ENCODE data around the gene TCF15.
A peak's percentile ranks its signal among the peaks of the same experiment; 100 is the strongest.

GRCh38 chr20:650954-651353 lies 40.8 kb upstream of the TCF15 start:
- TF ChIP-seq CTCF (IDR thresholded peaks at IDR 0.05; ENCODE audit: insufficient read depth, low read depth, low read length) = peak; percentile 22
- TF ChIP-seq EZH2 (IDR thresholded peaks at IDR 0.05; ENCODE audit: insufficient read depth, low read length) = no peak

All from astrocyte (in vitro differentiated cells and primary cell).